Activated CD4-positive, alpha-beta T cell treated with anti-CD3 and anti-CD28 coated beads for 36 hours (primary cell): ENCODE measurements around the gene TIAM1. TPM values are rescaled to one million over a fixed set of nuclear protein-coding genes. Genes with fewer than 3 reads are reported as not detected.

Experiments used
- ATAC-seq: fragments of 200-7000 bp; cut with Tn5 transposase; one replicate; pipeline ENCODE4 v1.10.0; 2021; ENCODE audit warnings: mild to moderate bottlenecking, moderate library complexity
- CTCF ChIA-PET: fragments of 350-600 bp; sonication (Branson Sonifier 250); formaldehyde crosslinking; loops from one replicate; lab custom pipeline; 2021; ENCODE audit warnings: antibody characterized with exemption; lab: Charles Lee
- POLR2A ChIA-PET: fragments of 350-600 bp; sonication (Branson Sonifier 250); formaldehyde crosslinking; loops from one replicate; lab custom pipeline; 2021; ENCODE audit warnings: antibody characterized with exemption, inconsistent platforms; lab: Charles Lee
- DNase-seq: peaks from one replicate; pipeline ENCODE4 v3.0.0-alpha.2; 2020
- H3K27ac Mint-ChIP-seq: one replicate; pipeline ENCODE4 v1.8.0; 2021; ENCODE audit warnings: mixed read lengths
- H3K27me3 Mint-ChIP-seq: one replicate; pipeline ENCODE4 v1.8.0; 2021; ENCODE audit warnings: mixed read lengths
- H3K36me3 Mint-ChIP-seq: one replicate; pipeline ENCODE4 v1.8.0; 2021; ENCODE audit warnings: low read depth, mixed read lengths
- H3K4me1 Mint-ChIP-seq: one replicate; pipeline ENCODE4 v1.8.0; 2021; ENCODE audit warnings: mixed read lengths
- H3K4me3 Mint-ChIP-seq: one replicate; pipeline ENCODE4 v1.8.0; 2021; ENCODE audit warnings: mild to moderate bottlenecking, moderate library complexity, mixed read lengths
- H3K9me3 Mint-ChIP-seq: one replicate; pipeline ENCODE4 v1.8.0; 2021; ENCODE audit warnings: low read depth, mixed read lengths
- intact Hi-C, 2 experiments: fragments of 100-400 bp; cut with DNase I in 1 of 2; cut with micrococcal nuclease in 1 of 2; formaldehyde crosslinking; loops; one replicate each; pipeline versions ENCODE4 v1.14.2 to v1.15.1; 2022 to 2024; cut with DNase I, micrococcal nuclease
- total RNA-seq, 2 experiments: library from RNA; stranded (reverse); gene quantifications; one replicate each; pipeline ENCODE4 v1.2.3, GENCODE V29; 2021

The TIAM1 gene
- total RNA-seq, 2 experiments from 2014 or later, result 60.7 to 72.6 TPM

GRCh38 chr21:31254131-31254530 lies 89.9 kb downstream of the TIAM1 start:
- CTCF ChIA-PET, result no interaction called here
- ATAC-seq, result no peak
- POLR2A ChIA-PET, result no interaction called here
- Mint-ChIP-seq H3K27ac (no peak overlapping the region), H3K27me3 (no peaks in the 10 kb centered on the region), H3K4me1 (no peaks in the 10 kb centered on the region), H3K4me3 (no peak overlapping the region), H3K9me3 (no peaks in the 10 kb centered on the region), H3K36me3 (peaks cover 11% of the 10 kb centered on the region)
- intact Hi-C loops, result no loop called here
- no peak for DNase-seq

- ATAC-seq, result no peak
- Mint-ChIP-seq H3K4me3 (no peak overlapping the region), H3K27ac (no peak overlapping the region), H3K36me3 (peaks cover 15% of the 10 kb centered on the region), H3K9me3 (no peaks in the 10 kb centered on the region), H3K27me3 (no peaks in the 10 kb centered on the region), H3K4me1 (no peaks in the 10 kb centered on the region)
- POLR2A ChIA-PET, result no interaction called here
- no peak for DNase-seq
- intact Hi-C loops, result no loop called here
- CTCF ChIA-PET, result interaction anchor here (0.7 kb wide), 1 partner anchor 1070 kb away, joined by 3 read pairs; no protein-coding TSS in a partner anchor
Observed at GRCh38 chr21:31253684-31254083, 90.4 kb downstream of the TIAM1 start.

GRCh38 chr21:31252611-31253010 lies 91.5 kb downstream of the TIAM1 start:
- Mint-ChIP-seq H3K9me3 (no peaks in the 10 kb centered on the region), H3K36me3 (peaks cover 22% of the 10 kb centered on the region), H3K4me1 (no peaks in the 10 kb centered on the region), H3K27ac (no peak overlapping the region), H3K4me3 (no peak overlapping the region), H3K27me3 (no peaks in the 10 kb centered on the region)
- intact Hi-C loops, result no loop called here
- no peak for ATAC-seq
- POLR2A ChIA-PET, result no interaction called here
- CTCF ChIA-PET, result interaction anchor here (0.5 to 1.0 kb wide), 2 partner anchors 27 to 506 kb away, joined by 3 read pairs; no protein-coding TSS in a partner anchor
- DNase-seq, result no peak

GRCh38 chr21:31252091-31252490 lies 92.0 kb downstream of the TIAM1 start:
- ATAC-seq, result no peak
- Mint-ChIP-seq H3K36me3 (peaks cover 22% of the 10 kb centered on the region), H3K9me3 (no peaks in the 10 kb centered on the region), H3K27ac (no peak overlapping the region), H3K27me3 (no peaks in the 10 kb centered on the region), H3K4me1 (no peaks in the 10 kb centered on the region), H3K4me3 (no peak overlapping the region)
- intact Hi-C loops, result no loop called here
- POLR2A ChIA-PET, result no interaction called here
- CTCF ChIA-PET, result interaction anchor here (0.5 to 1.0 kb wide), 2 partner anchors 27 to 507 kb away, joined by 3 read pairs; no protein-coding TSS in a partner anchor
- DNase-seq, result no peak

- Mint-ChIP-seq H3K4me1 (no peaks in the 10 kb centered on the region), H3K27me3 (no peaks in the 10 kb centered on the region), H3K36me3 (peaks cover 23% of the 10 kb centered on the region), H3K9me3 (no peaks in the 10 kb centered on the region), H3K4me3 (no peak overlapping the region), H3K27ac (no peak overlapping the region)
- ATAC-seq (no peak), DNase-seq (no peak)
- POLR2A ChIA-PET, result no interaction called here
- CTCF ChIA-PET, result interaction anchor here (0.8 kb wide), 1 partner anchor 329 kb away, joined by 3 read pairs; no protein-coding TSS in a partner anchor
- intact Hi-C loops, result no loop called here
Observed at GRCh38 chr21:31251686-31252085, 92.4 kb downstream of the TIAM1 start.

- DNase-seq (no peak), ATAC-seq (no peak)
- no peaks in the 10 kb centered on the region for H3K4me1 Mint-ChIP-seq
- POLR2A ChIA-PET, result no interaction called here
- H3K36me3 Mint-ChIP-seq, result peaks cover 50% of the 10 kb centered on the region
- H3K4me3 Mint-ChIP-seq, result no peak overlapping the region
- H3K9me3 Mint-ChIP-seq, result peaks cover 7% of the 10 kb centered on the region
- CTCF ChIA-PET, result interaction anchor here (0.7 kb wide), 1 partner anchor 146 kb away, joined by 3 read pairs; no protein-coding TSS in a partner anchor
- no peak overlapping the region for H3K27ac Mint-ChIP-seq
- no peaks in the 10 kb centered on the region for H3K27me3 Mint-ChIP-seq
- intact Hi-C loops, result no loop called here
Observed at GRCh38 chr21:31248598-31248997, 95.5 kb downstream of the TIAM1 start.

GRCh38 chr21:31243611-31244010 lies 100.5 kb downstream of the TIAM1 start:
- Mint-ChIP-seq H3K4me1 (no peaks in the 10 kb centered on the region), H3K27me3 (no peaks in the 10 kb centered on the region), H3K27ac (no peak overlapping the region), H3K9me3 (peaks cover 21% of the 10 kb centered on the region), H3K4me3 (no peak overlapping the region), H3K36me3 (peaks cover 74% of the 10 kb centered on the region)
- ChIA-PET POLR2A (no interaction called here), CTCF (interaction anchor here (1.2 kb wide), 1 partner anchor 12 kb away, joined by 4 read pairs; no protein-coding TSS in a partner anchor)
- DNase-seq, result no peak
- no peak for ATAC-seq
- intact Hi-C loops, result no loop called here

- DNase-seq (peak; percentile 26), ATAC-seq (peak; percentile 65)
- H3K4me1 Mint-ChIP-seq, result peaks cover 15% of the 10 kb centered on the region
- H3K36me3 Mint-ChIP-seq, result peaks cover 63% of the 10 kb centered on the region
- H3K4me3 Mint-ChIP-seq, result no peak overlapping the region
- H3K27me3 Mint-ChIP-seq, result no peaks in the 10 kb centered on the region
- peaks cover 10% of the 10 kb centered on the region for H3K9me3 Mint-ChIP-seq
- ChIA-PET CTCF (interaction anchor here (0.5 to 1.9 kb wide), 4 partner anchors 51 to 344 kb away, joined by 3 to 5 read pairs (median 3); no protein-coding TSS in a partner anchor), POLR2A (interaction anchor here (0.6 kb wide), 1 partner anchor 8 kb away, joined by 3 read pairs; no protein-coding TSS in a partner anchor)
- intact Hi-C loops, result no loop called here
- H3K27ac Mint-ChIP-seq, result no peak overlapping the region
Observed at GRCh38 chr21:31236528-31236927, 107.5 kb downstream of the TIAM1 start.

- intact Hi-C loops, result no loop called here
- no peaks in the 10 kb centered on the region for H3K27me3 Mint-ChIP-seq
- peaks cover 60% of the 10 kb centered on the region for H3K36me3 Mint-ChIP-seq
- ChIA-PET CTCF (interaction anchor here (0.6 to 1.9 kb wide), 5 partner anchors 24 to 345 kb away, joined by 3 to 5 read pairs (median 3); no protein-coding TSS in a partner anchor), POLR2A (interaction anchor here (0.6 kb wide), 1 partner anchor 118 kb away, joined by 3 read pairs; no protein-coding TSS in a partner anchor)
- ATAC-seq (peak; percentile 61), DNase-seq (peak; percentile 41)
- H3K4me3 Mint-ChIP-seq, result no peak overlapping the region
- no peak overlapping the region for H3K27ac Mint-ChIP-seq
- H3K9me3 Mint-ChIP-seq, result peaks cover 6% of the 10 kb centered on the region
- H3K4me1 Mint-ChIP-seq, result peaks cover 15% of the 10 kb centered on the region
Observed at GRCh38 chr21:31235671-31236450, 108.2 kb downstream of the TIAM1 start.

GRCh38 chr21:31234936-31235335 lies 109.1 kb downstream of the TIAM1 start:
- H3K4me1 Mint-ChIP-seq, result peaks cover 15% of the 10 kb centered on the region
- H3K27me3 Mint-ChIP-seq, result no peaks in the 10 kb centered on the region
- intact Hi-C loops, result no loop called here
- H3K4me3 Mint-ChIP-seq, result no peak overlapping the region
- DNase-seq, result no peak
- ATAC-seq, result no peak
- H3K36me3 Mint-ChIP-seq, result peaks cover 51% of the 10 kb centered on the region
- ChIA-PET POLR2A (no interaction called here), CTCF (interaction anchor here (1.3 to 1.9 kb wide), 2 partner anchors 107 to 346 kb away, joined by 3 to 5 read pairs; no protein-coding TSS in a partner anchor)
- H3K9me3 Mint-ChIP-seq, result no peaks in the 10 kb centered on the region
- H3K27ac Mint-ChIP-seq, result no peak overlapping the region

- Mint-ChIP-seq H3K4me1 (peaks cover 19% of the 10 kb centered on the region), H3K27ac (no peak overlapping the region), H3K4me3 (no peak overlapping the region), H3K27me3 (no peaks in the 10 kb centered on the region), H3K9me3 (no peaks in the 10 kb centered on the region), H3K36me3 (peaks cover 48% of the 10 kb centered on the region)
- POLR2A ChIA-PET, result no interaction called here
- CTCF ChIA-PET, result interaction anchor here (1.1 kb wide), 1 partner anchor 9 kb away, joined by 3 read pairs; no protein-coding TSS in a partner anchor
- ATAC-seq (no peak), DNase-seq (no peak)
- intact Hi-C loops, result no loop called here
Observed at GRCh38 chr21:31233711-31234110, 110.3 kb downstream of the TIAM1 start.
